Glutamatergic neuron (in vitro differentiated cells): ENCODE measurements around the gene AADACL4. TPM values are rescaled to one million over a fixed set of nuclear protein-coding genes. Genes with fewer than 3 reads are reported as not detected.

Source experiments
- DNase-seq: peaks from one replicate; pipeline ENCODE4 v3.0.0; 2022
- H3K27ac Mint-ChIP-seq: one replicate; pipeline ENCODE4 v1.8.0; 2020; ENCODE audit warnings: mild to moderate bottlenecking, mixed read lengths, inconsistent platforms; ENCODE audit not compliant: unreplicated experiment
- H3K27me3 Mint-ChIP-seq: one replicate; pipeline ENCODE4 v1.8.0; 2020; ENCODE audit warnings: mild to moderate bottlenecking, moderate library complexity, mixed read lengths, inconsistent platforms; ENCODE audit not compliant: unreplicated experiment
- H3K36me3 Mint-ChIP-seq: one replicate; pipeline ENCODE4 v1.8.0; 2020; ENCODE audit warnings: mild to moderate bottlenecking, mixed read lengths, inconsistent platforms; ENCODE audit not compliant: unreplicated experiment
- H3K4me1 Mint-ChIP-seq: one replicate; pipeline ENCODE4 v1.8.0; 2020; ENCODE audit warnings: mild to moderate bottlenecking, low read depth, mixed read lengths, inconsistent platforms; ENCODE audit not compliant: unreplicated experiment
- H3K4me3 Mint-ChIP-seq: one replicate; pipeline ENCODE4 v1.8.0; 2020; ENCODE audit warnings: mild to moderate bottlenecking, mixed read lengths, inconsistent platforms; ENCODE audit not compliant: unreplicated experiment
- H3K9me3 Mint-ChIP-seq: one replicate; pipeline ENCODE4 v1.8.0; 2020; ENCODE audit warnings: mild to moderate bottlenecking, moderate library complexity, mixed read lengths, inconsistent platforms; ENCODE audit not compliant: unreplicated experiment
- CTCF ChIP-seq: fragments of 200-600 bp; sonication (generic); IDR thresholded peaks from one replicate; pipeline ENCODE4 v1.5.0; 2021; ENCODE audit not compliant: partially characterized antibody, unreplicated experiment
- total RNA-seq: library from RNA; stranded (reverse); fragmentation: NEBNext Ultra II Directional; extraction: Animal tissue kit (Norgen Biotek cat#: 25700); gene quantifications from one replicate; pipeline ENCODE4 v1.2.1, GENCODE V29; 2021; ENCODE audit not compliant: unreplicated experiment

AADACL4 gene
- total RNA-seq, 1 donor from 2014 or later, result not detected

- H3K4me3 Mint-ChIP-seq, result no peak overlapping the region
- H3K27ac Mint-ChIP-seq, result no peak overlapping the region
- no peaks in the 10 kb centered on the region for H3K27me3 Mint-ChIP-seq
- no peak for DNase-seq
- TF ChIP-seq CTCF, result no peak
- no peaks in the 10 kb centered on the region for H3K36me3 Mint-ChIP-seq
- no peaks in the 10 kb centered on the region for H3K4me1 Mint-ChIP-seq
- peaks cover 2% of the 10 kb centered on the region for H3K9me3 Mint-ChIP-seq
Measured at GRCh38 chr1:12648741-12649140, 4.9 kb downstream of the AADACL4 start.

GRCh38 chr1:12649971-12650421 lies 6.1 kb downstream of the AADACL4 start:
- TF ChIP-seq CTCF, result no peak
- DNase-seq, result no peak
- no peaks in the 10 kb centered on the region for H3K36me3 Mint-ChIP-seq
- no peaks in the 10 kb centered on the region for H3K27me3 Mint-ChIP-seq
- no peak overlapping the region for H3K27ac Mint-ChIP-seq
- H3K4me3 Mint-ChIP-seq, result no peak overlapping the region
- H3K4me1 Mint-ChIP-seq, result no peaks in the 10 kb centered on the region
- H3K9me3 Mint-ChIP-seq, result peaks cover 2% of the 10 kb centered on the region

GRCh38 chr1:12654004-12654567 lies 10.2 kb downstream of the AADACL4 start:
- no peaks in the 10 kb centered on the region for H3K9me3 Mint-ChIP-seq
- no peak overlapping the region for H3K27ac Mint-ChIP-seq
- H3K27me3 Mint-ChIP-seq, result no peaks in the 10 kb centered on the region
- H3K36me3 Mint-ChIP-seq, result no peaks in the 10 kb centered on the region
- no peak for TF ChIP-seq CTCF
- H3K4me3 Mint-ChIP-seq, result no peak overlapping the region
- H3K4me1 Mint-ChIP-seq, result no peaks in the 10 kb centered on the region
- no peak for DNase-seq

- Mint-ChIP-seq H3K27ac (no peak overlapping the region), H3K9me3 (no peaks in the 10 kb centered on the region), H3K4me1 (no peaks in the 10 kb centered on the region), H3K4me3 (no peak overlapping the region), H3K27me3 (no peaks in the 10 kb centered on the region), H3K36me3 (no peaks in the 10 kb centered on the region)
- no peak for TF ChIP-seq CTCF
- DNase-seq, result no peak
Measured at GRCh38 chr1:12654657-12655056, 10.8 kb downstream of the AADACL4 start.

GRCh38 chr1:12656575-12656974 lies 12.7 kb downstream of the AADACL4 start:
- no peak overlapping the region for H3K27ac Mint-ChIP-seq
- DNase-seq, result no peak
- peaks cover under 1% of the 10 kb centered on the region for H3K4me1 Mint-ChIP-seq
- H3K4me3 Mint-ChIP-seq, result no peak overlapping the region
- no peaks in the 10 kb centered on the region for H3K36me3 Mint-ChIP-seq
- no peaks in the 10 kb centered on the region for H3K27me3 Mint-ChIP-seq
- H3K9me3 Mint-ChIP-seq, result no peaks in the 10 kb centered on the region
- TF ChIP-seq CTCF, result no peak
